ENCODE results near the gene HTRA1.

DNA sequence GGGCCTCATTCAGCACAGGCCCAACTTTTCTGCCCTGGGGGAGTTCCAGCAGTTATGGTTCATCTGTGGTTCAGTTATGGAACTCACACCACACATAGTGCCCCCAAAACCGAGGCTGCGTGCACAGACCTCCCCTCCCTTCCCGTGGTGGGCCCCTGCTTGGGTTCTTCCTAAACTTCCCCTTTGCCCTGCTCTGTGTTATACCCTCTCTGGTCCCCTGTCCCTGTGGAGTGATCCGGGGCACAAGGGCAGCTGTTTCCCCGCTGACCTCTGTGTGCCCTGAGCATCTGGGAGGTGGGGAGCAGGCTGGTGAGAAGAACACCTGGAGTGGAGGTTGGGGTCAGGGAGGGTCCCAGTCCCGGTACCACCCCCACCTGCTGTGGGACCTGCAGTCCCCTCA lies 39.4 kb downstream of the HTRA1 start:
- TF ChIP-seq, protein P1, sequence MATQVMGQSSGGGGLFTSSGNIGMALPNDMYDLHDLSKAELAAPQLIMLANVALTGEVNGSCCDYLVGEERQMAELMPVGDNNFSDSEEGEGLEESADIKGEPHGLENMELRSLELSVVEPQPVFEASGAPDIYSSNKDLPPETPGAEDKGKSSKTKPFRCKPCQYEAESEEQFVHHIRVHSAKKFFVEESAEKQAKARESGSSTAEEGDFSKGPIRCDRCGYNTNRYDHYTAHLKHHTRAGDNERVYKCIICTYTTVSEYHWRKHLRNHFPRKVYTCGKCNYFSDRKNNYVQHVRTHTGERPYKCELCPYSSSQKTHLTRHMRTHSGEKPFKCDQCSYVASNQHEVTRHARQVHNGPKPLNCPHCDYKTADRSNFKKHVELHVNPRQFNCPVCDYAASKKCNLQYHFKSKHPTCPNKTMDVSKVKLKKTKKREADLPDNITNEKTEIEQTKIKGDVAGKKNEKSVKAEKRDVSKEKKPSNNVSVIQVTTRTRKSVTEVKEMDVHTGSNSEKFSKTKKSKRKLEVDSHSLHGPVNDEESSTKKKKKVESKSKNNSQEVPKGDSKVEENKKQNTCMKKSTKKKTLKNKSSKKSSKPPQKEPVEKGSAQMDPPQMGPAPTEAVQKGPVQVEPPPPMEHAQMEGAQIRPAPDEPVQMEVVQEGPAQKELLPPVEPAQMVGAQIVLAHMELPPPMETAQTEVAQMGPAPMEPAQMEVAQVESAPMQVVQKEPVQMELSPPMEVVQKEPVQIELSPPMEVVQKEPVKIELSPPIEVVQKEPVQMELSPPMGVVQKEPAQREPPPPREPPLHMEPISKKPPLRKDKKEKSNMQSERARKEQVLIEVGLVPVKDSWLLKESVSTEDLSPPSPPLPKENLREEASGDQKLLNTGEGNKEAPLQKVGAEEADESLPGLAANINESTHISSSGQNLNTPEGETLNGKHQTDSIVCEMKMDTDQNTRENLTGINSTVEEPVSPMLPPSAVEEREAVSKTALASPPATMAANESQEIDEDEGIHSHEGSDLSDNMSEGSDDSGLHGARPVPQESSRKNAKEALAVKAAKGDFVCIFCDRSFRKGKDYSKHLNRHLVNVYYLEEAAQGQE (IDR thresholded peaks at IDR 0.05; ENCODE audit: low read depth, low read length): no peak
- TF ChIP-seq, protein P2, sequence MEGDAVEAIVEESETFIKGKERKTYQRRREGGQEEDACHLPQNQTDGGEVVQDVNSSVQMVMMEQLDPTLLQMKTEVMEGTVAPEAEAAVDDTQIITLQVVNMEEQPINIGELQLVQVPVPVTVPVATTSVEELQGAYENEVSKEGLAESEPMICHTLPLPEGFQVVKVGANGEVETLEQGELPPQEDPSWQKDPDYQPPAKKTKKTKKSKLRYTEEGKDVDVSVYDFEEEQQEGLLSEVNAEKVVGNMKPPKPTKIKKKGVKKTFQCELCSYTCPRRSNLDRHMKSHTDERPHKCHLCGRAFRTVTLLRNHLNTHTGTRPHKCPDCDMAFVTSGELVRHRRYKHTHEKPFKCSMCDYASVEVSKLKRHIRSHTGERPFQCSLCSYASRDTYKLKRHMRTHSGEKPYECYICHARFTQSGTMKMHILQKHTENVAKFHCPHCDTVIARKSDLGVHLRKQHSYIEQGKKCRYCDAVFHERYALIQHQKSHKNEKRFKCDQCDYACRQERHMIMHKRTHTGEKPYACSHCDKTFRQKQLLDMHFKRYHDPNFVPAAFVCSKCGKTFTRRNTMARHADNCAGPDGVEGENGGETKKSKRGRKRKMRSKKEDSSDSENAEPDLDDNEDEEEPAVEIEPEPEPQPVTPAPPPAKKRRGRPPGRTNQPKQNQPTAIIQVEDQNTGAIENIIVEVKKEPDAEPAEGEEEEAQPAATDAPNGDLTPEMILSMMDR (IDR thresholded peaks at IDR 0.05): no peak
- TF ChIP-seq FOXM1 (IDR thresholded peaks at IDR 0.05; ENCODE audit: low read depth) (no peak), EZH2phosphoT487 (IDR thresholded peaks at IDR 0.05; ENCODE audit: borderline replicate concordance, low read depth) (no peak), RFX5 (IDR thresholded peaks at IDR 0.05; ENCODE audit: low read length) (no peak)

Measured in SK-N-SH (cell line).